ENCODE results near the gene CD209.

DNA sequence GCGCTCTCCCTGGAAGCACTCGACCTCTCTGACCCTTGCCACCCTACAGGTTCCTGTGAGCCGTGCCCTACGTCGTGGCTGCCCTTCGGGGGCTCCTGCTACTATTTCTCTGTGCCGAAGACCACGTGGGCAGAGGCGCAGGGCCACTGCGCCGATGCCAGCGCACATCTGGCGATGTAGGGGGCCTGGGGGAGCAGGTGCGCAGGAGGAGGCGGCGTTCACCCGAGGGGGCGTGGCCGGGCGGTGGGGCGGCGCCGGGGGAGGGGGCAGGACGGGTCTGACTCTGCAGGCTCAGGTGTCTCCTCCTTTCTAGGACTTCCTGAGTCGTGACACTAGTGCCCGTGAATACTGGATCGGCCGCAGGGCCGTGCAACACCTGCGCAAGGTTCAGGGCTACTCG, 42.1 kb upstream of the CD209 start:
- TF ChIP-seq EZH2 (IDR thresholded peaks at IDR 0.05; ENCODE audit: insufficient read depth, poor library complexity, severe bottlenecking) (no peak), EZH2phosphoT487 (IDR thresholded peaks at IDR 0.05; ENCODE audit: insufficient read depth, low read depth) (no peak)

All from GM23248 (cell line).